ENCODE measurements around the gene PACSIN2. TPM values are rescaled to one million over a fixed set of nuclear protein-coding genes. Genes with fewer than 3 reads are reported as not detected.

Gene PACSIN2
- total RNA-seq, 1 donor from 2014 or later, result 61.0 TPM

DNA sequence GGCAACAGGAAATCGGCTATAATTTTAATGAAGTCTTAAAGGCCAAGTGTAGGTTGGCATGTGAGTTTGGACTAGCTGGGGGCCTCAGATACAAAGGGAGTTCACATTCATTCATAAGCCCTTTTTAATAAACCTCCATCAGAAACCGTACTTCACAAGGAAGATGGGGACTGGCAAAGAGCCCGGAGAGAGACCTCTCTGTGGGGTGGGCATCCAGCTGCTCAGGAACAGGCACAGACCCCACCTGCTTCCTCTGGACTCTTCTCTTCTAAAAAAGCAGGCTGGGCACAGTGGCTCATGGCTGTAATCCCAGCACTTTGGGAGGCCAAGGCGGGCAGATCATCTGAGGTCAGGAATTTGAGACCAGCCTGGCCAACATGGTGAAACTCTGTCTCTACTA, 154.0 kb downstream of the PACSIN2 start:
- Mint-ChIP-seq H3K4me3 (ENCODE audit: low read depth) (no peak overlapping the region), H3K36me3 (ENCODE audit: insufficient read depth) (no peaks in the 10 kb centered on the region)

DNA sequence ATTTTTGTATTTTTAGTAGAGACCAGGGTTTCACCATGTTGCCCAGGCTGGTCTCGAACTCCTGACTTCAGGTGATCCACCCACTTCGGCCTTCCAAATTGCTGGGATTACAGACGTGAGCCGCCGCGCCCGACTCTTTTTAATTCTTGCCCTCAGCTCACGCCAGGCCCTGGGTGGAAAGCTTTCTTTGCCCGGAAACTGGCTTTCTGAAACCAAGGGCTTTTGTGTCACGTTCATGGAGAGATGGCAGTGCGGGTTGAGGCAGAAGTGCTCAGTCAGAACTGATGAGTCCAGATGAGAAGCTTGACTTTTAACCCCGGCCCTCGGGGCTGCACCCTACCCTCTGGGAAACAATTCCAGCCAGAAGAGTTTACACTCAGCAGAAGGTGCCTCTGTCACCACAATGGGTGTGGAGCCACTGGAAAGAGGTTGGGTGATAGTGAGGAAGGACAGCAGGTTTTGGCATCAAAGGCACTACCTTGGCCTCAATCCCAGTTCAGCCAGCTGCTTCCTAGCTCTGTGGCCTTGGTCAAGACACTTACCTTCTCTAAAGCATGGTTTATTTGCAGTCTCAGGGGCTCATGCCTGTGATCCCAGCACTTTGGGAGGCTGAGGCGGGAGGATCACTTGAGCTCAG, 157.0 kb downstream of the PACSIN2 start:
- no peaks in the 10 kb centered on the region for H3K27me3 Mint-ChIP-seq
- peaks cover 2% of the 10 kb centered on the region for H3K4me1 Mint-ChIP-seq (ENCODE audit: low read depth)
- TF ChIP-seq, protein P1, sequence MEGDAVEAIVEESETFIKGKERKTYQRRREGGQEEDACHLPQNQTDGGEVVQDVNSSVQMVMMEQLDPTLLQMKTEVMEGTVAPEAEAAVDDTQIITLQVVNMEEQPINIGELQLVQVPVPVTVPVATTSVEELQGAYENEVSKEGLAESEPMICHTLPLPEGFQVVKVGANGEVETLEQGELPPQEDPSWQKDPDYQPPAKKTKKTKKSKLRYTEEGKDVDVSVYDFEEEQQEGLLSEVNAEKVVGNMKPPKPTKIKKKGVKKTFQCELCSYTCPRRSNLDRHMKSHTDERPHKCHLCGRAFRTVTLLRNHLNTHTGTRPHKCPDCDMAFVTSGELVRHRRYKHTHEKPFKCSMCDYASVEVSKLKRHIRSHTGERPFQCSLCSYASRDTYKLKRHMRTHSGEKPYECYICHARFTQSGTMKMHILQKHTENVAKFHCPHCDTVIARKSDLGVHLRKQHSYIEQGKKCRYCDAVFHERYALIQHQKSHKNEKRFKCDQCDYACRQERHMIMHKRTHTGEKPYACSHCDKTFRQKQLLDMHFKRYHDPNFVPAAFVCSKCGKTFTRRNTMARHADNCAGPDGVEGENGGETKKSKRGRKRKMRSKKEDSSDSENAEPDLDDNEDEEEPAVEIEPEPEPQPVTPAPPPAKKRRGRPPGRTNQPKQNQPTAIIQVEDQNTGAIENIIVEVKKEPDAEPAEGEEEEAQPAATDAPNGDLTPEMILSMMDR (IDR thresholded peaks at IDR 0.05; ENCODE audit: unreplicated experiment), result no peak
- H3K36me3 Mint-ChIP-seq (ENCODE audit: insufficient read depth), result peaks cover 1% of the 10 kb centered on the region
- H3K4me3 Mint-ChIP-seq (ENCODE audit: low read depth), result peak overlapping the region; percentile 5
- no peak for DNase-seq (ENCODE audit: low spot score, unreplicated experiment)
- no peaks in the 10 kb centered on the region for H3K9me3 Mint-ChIP-seq (ENCODE audit: low read depth)
- H3K27ac Mint-ChIP-seq, result peak overlapping the region; percentile 49

More for the DNA sequence above, 154.0 kb downstream of the PACSIN2 start:
- H3K27ac Mint-ChIP-seq, result no peak overlapping the region
- DNase-seq (ENCODE audit: low spot score, unreplicated experiment), result no peak
- H3K9me3 Mint-ChIP-seq (ENCODE audit: low read depth), result no peaks in the 10 kb centered on the region
- TF ChIP-seq, protein P1 (IDR thresholded peaks at IDR 0.05; ENCODE audit: unreplicated experiment), result no peak
- H3K4me1 Mint-ChIP-seq (ENCODE audit: low read depth), result peaks cover 1% of the 10 kb centered on the region
- no peaks in the 10 kb centered on the region for H3K27me3 Mint-ChIP-seq

DNA sequence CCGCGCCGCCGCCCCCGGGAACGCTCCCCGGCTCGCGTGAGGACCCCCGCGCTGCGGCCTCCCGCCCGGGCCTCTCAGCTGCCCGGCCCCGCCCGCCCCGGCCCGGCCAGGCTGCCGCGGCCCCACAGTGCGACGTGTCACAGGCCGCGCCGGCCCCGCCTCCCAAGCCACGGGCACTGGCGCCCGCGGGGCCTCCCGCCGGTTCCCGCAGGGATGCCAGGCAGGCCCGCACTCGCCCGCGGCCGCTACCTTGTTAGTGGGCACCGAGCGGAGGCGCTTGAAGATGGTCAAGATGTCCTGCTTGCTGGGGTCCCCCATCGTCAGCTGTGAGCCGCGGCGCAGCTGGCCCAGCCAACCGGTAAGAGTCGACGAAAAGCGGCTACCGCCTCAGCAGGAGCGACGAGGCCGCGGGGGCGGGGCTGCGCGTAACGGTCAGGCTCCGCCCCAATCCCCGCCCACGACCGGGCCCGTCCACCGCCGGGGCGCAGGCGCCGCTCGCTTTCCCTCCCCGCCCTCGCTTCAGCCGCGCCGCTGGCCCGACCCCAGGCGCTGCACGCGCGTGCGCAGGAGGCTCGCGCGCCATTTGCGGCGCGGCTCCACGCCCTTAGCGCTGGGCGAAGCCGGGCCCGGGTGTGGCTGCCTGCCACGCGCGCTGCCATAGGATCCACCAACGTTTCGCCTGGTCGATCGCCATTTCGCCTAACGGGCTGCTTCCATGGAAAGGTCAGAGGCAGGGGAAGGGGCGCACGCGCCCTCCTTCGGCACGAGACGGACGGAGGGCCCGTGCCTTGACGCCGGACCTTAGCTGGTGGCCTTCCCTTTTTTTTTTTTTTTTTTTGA, 157.9 kb downstream of the PACSIN2 start, which contains the start of gene ARFGAP3:
Gene ARFGAP3 (minus strand): TSS at position 409 of the 840 bp plus-strand sequence. CDS start 91 bp downstream, at position 318.
- Mint-ChIP-seq H3K27ac (peak within 1 kb of the TSS; percentile 95), H3K4me1 (ENCODE audit: low read depth) (peaks cover 2% of the 10 kb centered on the region), H3K36me3 (ENCODE audit: insufficient read depth) (peaks cover 1% of the 10 kb centered on the region), H3K27me3 (no peaks in the 10 kb centered on the region), H3K9me3 (ENCODE audit: low read depth) (no peaks in the 10 kb centered on the region), H3K4me3 (ENCODE audit: low read depth) (peak within 1 kb of the TSS; percentile 81)
- peak; percentile 93 for DNase-seq (ENCODE audit: low spot score, unreplicated experiment)
- TF ChIP-seq, protein P1 (IDR thresholded peaks at IDR 0.05; ENCODE audit: unreplicated experiment), result no peak

DNA sequence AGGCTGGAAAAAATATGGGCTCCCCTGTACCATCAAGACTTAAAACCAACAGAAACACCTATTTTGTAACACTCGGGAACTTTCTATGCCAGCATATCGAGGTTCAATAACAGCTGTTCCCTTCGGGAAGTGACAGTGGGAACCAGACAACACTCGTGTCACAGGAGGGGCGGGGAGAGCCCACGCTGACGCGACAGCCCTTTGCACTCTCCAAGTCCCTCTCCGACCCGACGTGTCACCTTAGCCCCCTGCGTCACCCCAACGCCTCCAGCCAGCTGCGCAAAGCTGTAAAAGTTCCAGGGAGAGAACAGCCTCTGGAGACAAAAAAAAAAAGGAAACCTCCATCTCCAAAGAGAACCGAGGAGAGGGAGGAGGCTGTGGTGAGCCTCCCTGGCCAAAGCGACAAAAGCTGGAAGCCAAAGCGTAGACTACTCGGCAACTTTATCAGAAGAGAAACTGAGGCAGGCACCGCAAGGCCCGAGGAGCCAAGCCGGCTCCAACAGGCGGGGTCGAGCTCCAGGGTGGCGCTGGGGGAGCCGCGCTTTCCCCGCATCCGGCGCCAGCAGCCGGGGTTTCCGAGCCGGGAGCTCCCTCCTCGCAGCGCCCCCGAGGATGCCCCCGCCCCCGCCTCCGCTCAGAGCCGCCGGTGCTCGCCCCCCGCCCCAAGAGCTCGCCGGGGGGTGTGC, 158.6 kb downstream of the PACSIN2 start:
- peak overlapping the region; percentile 95 for H3K27ac Mint-ChIP-seq
- peak; percentile 12 for DNase-seq (ENCODE audit: low spot score, unreplicated experiment)

More for the DNA sequence above, 158.6 kb downstream of the PACSIN2 start:
- Mint-ChIP-seq H3K9me3 (ENCODE audit: low read depth) (no peaks in the 10 kb centered on the region), H3K4me1 (ENCODE audit: low read depth) (peaks cover 2% of the 10 kb centered on the region), H3K36me3 (ENCODE audit: insufficient read depth) (peaks cover 1% of the 10 kb centered on the region), H3K4me3 (ENCODE audit: low read depth) (peak overlapping the region; percentile 81), H3K27me3 (no peaks in the 10 kb centered on the region)
- TF ChIP-seq, protein P1 (IDR thresholded peaks at IDR 0.05; ENCODE audit: unreplicated experiment), result no peak
